K562 (cell line): ENCODE data around the gene FTO. TPM values are rescaled to one million over a fixed set of nuclear protein-coding genes. Genes with fewer than 3 reads are reported as not detected.

ENCODE experiments used
- IRF2 ChIP-seq: sonication (generic); formaldehyde crosslinking; IDR thresholded peaks from 2 replicates; pipeline ENCODE4 v1.8.1; 2022; ENCODE audit warnings: mild to moderate bottlenecking, missing genetic modification reagents
- polyA plus RNA-seq, 8 experiments: library from polyadenylated mRNA; depleted of rRNA in 4 of 8; stranded (reverse) in 5 of 8; unstranded in 3 of 8; fragments of >200 nt; fragmentation: Nextera tagmentation in 2 of 8; fragmentation: Illumina TruSeq in 1 of 8; extraction: Ambion mirVana in 2 of 8; extraction: Trizol in 1 of 8; gene quantifications; 2 replicates each; pipeline versions ENCODE4 v1.2.1 to v1.2.3, GENCODE V29; 2011 to 2014; ENCODE audit warnings: inconsistent platforms in 1 of 8, missing spikeins in 1 of 8
- total RNA-seq, 7 experiments: library from RNA; depleted of rRNA in 6 of 7; stranded (reverse); fragments of >200 nt in 6 of 7; fragmentation: Illumina TruSeq in 2 of 7; extraction: Trizol in 2 of 7; gene quantifications; 2 replicates each; pipeline versions ENCODE4 v1.2.1 to v1.2.3, GENCODE V29; 2011 to 2021; ENCODE audit warnings: low replicate concordance in 1 of 7
- TF ChIP-seq, protein P1 (sequence below), 2 experiments: fragments of 450-650 bp; formaldehyde crosslinking in 1 of 2; IDR thresholded peaks; 2 replicates each; pipeline versions ENCODE4 v1.4.0 to v1.6.1; 2014 to 2020; ENCODE audit warnings: mild to moderate bottlenecking in 2 of 2, borderline replicate concordance in 1 of 2, low read depth in 1 of 2

Gene FTO
- total and polyA plus RNA-seq, 9 of the 15 experiments (the other 6 are each of a cell fraction or from before 2014, with no cell fraction given), result 11.3 to 27.7 (median 25.5) TPM

DNA sequence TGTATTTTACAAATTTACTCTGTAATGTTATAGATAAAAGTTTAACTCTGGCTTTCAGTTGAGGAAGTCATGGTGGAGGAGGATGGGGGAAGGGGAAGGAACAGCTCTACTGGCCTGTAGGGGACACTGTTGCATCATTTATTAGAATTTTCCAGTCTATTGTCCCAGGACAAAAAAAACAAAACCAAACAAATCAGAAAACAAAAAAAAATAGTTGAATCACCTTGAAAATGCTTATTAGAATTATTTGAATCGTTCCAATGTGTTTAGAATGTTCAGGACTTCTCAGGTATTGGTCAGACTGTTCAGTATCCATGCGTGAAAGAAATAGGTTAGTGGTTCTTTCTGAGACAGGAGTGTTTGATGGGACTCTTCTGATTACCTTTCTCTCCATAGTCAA, 242.0 kb downstream of the FTO start (continued):
- TF ChIP-seq, protein P1, sequence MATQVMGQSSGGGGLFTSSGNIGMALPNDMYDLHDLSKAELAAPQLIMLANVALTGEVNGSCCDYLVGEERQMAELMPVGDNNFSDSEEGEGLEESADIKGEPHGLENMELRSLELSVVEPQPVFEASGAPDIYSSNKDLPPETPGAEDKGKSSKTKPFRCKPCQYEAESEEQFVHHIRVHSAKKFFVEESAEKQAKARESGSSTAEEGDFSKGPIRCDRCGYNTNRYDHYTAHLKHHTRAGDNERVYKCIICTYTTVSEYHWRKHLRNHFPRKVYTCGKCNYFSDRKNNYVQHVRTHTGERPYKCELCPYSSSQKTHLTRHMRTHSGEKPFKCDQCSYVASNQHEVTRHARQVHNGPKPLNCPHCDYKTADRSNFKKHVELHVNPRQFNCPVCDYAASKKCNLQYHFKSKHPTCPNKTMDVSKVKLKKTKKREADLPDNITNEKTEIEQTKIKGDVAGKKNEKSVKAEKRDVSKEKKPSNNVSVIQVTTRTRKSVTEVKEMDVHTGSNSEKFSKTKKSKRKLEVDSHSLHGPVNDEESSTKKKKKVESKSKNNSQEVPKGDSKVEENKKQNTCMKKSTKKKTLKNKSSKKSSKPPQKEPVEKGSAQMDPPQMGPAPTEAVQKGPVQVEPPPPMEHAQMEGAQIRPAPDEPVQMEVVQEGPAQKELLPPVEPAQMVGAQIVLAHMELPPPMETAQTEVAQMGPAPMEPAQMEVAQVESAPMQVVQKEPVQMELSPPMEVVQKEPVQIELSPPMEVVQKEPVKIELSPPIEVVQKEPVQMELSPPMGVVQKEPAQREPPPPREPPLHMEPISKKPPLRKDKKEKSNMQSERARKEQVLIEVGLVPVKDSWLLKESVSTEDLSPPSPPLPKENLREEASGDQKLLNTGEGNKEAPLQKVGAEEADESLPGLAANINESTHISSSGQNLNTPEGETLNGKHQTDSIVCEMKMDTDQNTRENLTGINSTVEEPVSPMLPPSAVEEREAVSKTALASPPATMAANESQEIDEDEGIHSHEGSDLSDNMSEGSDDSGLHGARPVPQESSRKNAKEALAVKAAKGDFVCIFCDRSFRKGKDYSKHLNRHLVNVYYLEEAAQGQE (IDR thresholded peaks at IDR 0.05; ENCODE audit: borderline replicate concordance), result peak; percentile 41; the same call in 1 of the 2 replicates
- TF ChIP-seq, protein P1 (CRISPR knock-in tag; IDR thresholded peaks at IDR 0.05; ENCODE audit: low read depth), result no peak
- no peak for TF ChIP-seq IRF2 (CRISPR knock-in tag)
